Measurements from ENCODE around the gene ROBO3. TPM values are rescaled to one million over a fixed set of nuclear protein-coding genes. Genes with fewer than 3 reads are reported as not detected.
A peak's percentile ranks its signal among the peaks of the same experiment; 100 is the strongest.

ROBO3 gene
- total and polyA plus RNA-seq, 2 experiments from 2014 or later: 2.6 to 10.3 TPM

- TF ChIP-seq CTCF (IDR thresholded peaks at IDR 0.05; ENCODE audit: low read depth, low read length): no peak
- Histone ChIP-seq H3K36me3 (no peaks in the 10 kb centered on the region), H3K27ac (no peak overlapping the region), H3K27me3 (peaks cover 12% of the 10 kb centered on the region), H3K9me3 (ENCODE audit: low read depth) (no peaks in the 10 kb centered on the region), H3K4me3 (no peak overlapping the region), H3K4me1 (ENCODE audit: low read depth) (no peaks in the 10 kb centered on the region)
- peak in 1 of 2 donors; percentile 11 for DNase-seq (ENCODE audit: low read depth in 1 of 2, low spot score in 1 of 2)
These were observed 31.7 kb downstream of the ROBO3 start for GRCh38 chr11:124896821-124897391.

DNA sequence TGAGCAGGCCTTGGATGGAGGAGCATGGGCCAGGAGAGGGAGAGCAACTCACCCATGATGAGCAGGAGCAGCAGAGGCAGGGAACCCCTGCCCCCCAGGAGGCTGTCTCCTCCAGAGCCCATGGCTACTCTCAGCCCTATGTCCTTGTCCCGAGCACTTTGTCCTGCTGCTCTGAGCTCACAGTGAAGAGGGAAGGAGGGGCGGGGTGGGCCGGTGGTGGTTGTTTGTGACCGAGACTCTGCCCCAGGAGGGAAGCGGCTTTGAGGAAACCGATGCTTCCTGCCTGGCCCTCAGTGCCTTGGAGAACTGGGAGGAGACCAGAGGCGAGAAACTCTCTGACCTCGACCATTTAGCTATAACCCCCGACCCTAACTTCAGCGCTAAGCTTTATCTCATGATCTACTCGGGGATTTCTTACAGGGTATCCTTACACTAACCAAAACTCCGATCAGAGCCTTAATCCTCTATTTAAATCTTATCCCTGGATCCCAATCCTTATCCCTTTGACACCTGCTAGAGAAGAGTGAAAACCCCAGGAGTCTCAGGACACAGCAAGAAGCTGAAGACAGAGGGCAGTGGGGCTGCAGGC, 32.5 kb downstream of the ROBO3 start, which contains the start of gene ROBO4:
ROBO4 (minus strand) TSS at position 192 of the 589 bp plus-strand sequence; CDS start at position 122, 70 bp downstream.
- H3K9me3 ChIP-seq (ENCODE audit: low read depth): no peaks in the 10 kb centered on the region
- DNase-seq (ENCODE audit: low read depth in 1 of 2, low spot score in 1 of 2): peak in 1 of 2 donors; percentile 13
- no peak within 1 kb of the TSS for H3K27ac ChIP-seq
- no peak within 1 kb of the TSS for H3K4me3 ChIP-seq
- no peak for TF ChIP-seq CTCF (IDR thresholded peaks at IDR 0.05; ENCODE audit: low read depth, low read length)
- no peaks in the 10 kb centered on the region for H3K36me3 ChIP-seq
- H3K27me3 ChIP-seq: peaks cover 16% of the 10 kb centered on the region
- no peaks in the 10 kb centered on the region for H3K4me1 ChIP-seq (ENCODE audit: low read depth)

DNA sequence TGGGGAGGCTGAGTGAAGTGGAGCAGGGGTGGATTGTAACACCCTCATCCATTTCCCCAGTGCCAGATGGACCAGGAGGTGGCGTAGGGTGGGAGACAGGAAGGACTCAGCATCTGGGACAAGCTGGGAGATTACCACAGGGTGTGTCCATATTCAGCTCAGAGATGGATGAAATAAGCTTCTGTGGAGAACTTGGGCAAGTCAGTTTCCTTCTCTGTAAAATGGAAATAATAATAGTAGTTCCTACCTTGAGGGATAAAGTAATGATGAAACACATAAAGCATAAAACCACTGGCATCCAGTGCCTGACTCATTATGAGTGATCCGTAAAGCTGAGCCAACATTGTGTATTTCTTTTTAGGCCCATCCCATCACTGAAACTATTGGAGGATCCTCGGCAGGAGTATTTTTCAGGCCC, 33.0 kb downstream of the ROBO3 start:
- peak in 1 of 2 donors; percentile 90 for DNase-seq (ENCODE audit: low read depth in 1 of 2, low spot score in 1 of 2)
- Histone ChIP-seq H3K27me3 (peaks cover 16% of the 10 kb centered on the region), H3K9me3 (ENCODE audit: low read depth) (no peaks in the 10 kb centered on the region), H3K27ac (no peak overlapping the region), H3K4me3 (no peak overlapping the region), H3K36me3 (no peaks in the 10 kb centered on the region), H3K4me1 (ENCODE audit: low read depth) (no peaks in the 10 kb centered on the region)
- peak; percentile 16 for TF ChIP-seq CTCF (IDR thresholded peaks at IDR 0.05; ENCODE audit: low read depth, low read length)

- H3K36me3 ChIP-seq: no peaks in the 10 kb centered on the region
- no peaks in the 10 kb centered on the region for H3K9me3 ChIP-seq (ENCODE audit: low read depth)
- no peak overlapping the region for H3K27ac ChIP-seq
- no peak overlapping the region for H3K4me3 ChIP-seq
- peak in 1 of 2 donors; percentile 91 for DNase-seq (ENCODE audit: low read depth in 1 of 2, low spot score in 1 of 2)
- H3K4me1 ChIP-seq (ENCODE audit: low read depth): no peaks in the 10 kb centered on the region
- H3K27me3 ChIP-seq: peaks cover 20% of the 10 kb centered on the region
- no peak for TF ChIP-seq CTCF (IDR thresholded peaks at IDR 0.05; ENCODE audit: low read depth, low read length)
These were observed 33.5 kb downstream of the ROBO3 start for GRCh38 chr11:124898711-124899110.

DNA sequence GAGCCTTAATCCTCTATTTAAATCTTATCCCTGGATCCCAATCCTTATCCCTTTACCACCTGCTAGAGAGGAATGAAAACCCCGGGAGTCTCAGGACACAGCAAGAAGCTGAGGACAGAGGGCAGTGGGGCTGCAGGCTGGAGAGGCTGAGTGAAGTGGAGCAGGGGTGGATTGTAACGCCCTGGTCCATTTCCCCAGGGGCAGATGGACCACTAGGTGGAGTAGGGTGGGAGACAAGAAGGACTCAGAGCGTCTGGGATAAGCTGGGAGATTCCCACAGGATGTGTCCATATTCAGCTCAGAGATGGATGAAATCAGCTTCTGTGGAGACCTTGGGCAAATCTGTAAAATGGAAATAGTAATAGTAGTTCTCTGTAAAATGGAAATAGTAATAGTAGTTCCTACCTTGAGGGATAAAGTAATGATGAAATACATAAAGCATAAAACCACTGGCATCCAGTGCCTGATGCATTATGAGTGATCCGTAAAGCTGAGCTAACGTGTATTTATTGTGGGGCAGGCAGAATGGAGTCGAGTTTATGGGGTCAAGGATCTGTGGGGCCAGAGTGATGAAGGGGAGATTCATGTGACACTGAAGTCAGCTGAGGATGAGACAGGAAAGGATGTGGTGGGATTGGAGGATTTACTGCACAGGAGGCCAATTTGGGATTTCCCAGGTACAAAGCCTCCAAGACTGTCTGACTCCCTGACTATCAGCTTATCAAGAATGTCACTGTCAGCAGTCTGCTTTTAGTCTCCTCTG, 34.3 kb downstream of the ROBO3 start:
- Histone ChIP-seq H3K4me1 (ENCODE audit: low read depth) (no peaks in the 10 kb centered on the region), H3K27ac (no peak overlapping the region), H3K36me3 (no peaks in the 10 kb centered on the region), H3K9me3 (ENCODE audit: low read depth) (no peaks in the 10 kb centered on the region), H3K27me3 (peaks cover 27% of the 10 kb centered on the region), H3K4me3 (no peak overlapping the region)
- no peak for TF ChIP-seq CTCF (IDR thresholded peaks at IDR 0.05; ENCODE audit: low read depth, low read length)
- no peak for DNase-seq (ENCODE audit: low read depth in 1 of 2, low spot score in 1 of 2)
